Liver (tissue), 3 donors: ENCODE results near the gene CFAP99.

Experiments
- ATF3 ChIP-seq: IDR thresholded peaks from 2 replicates; pipeline ENCODE4 v1.6.1; 2016; ENCODE audit warnings: antibody characterized with exemption
- CTCF ChIP-seq: fragments of 150-350 bp; IDR thresholded peaks from 2 replicates; pipeline ENCODE4 v1.5.1; 2017; ENCODE audit warnings: improper control_type of control experiment, low read depth, low read length; ENCODE audit not compliant: missing input control
- FOXA1 ChIP-seq: IDR thresholded peaks from 2 replicates; pipeline ENCODE4 v1.6.1; 2016; ENCODE audit warnings: antibody characterized with exemption
- HNF4G ChIP-seq: IDR thresholded peaks from 2 replicates; pipeline ENCODE4 v1.6.1; 2016; ENCODE audit warnings: antibody characterized with exemption
- MAX ChIP-seq: IDR thresholded peaks from 2 replicates; pipeline ENCODE4 v1.6.1; 2016; ENCODE audit warnings: antibody characterized with exemption
- NR2F2 ChIP-seq: IDR thresholded peaks from 2 replicates; pipeline ENCODE4 v1.6.1; 2016; ENCODE audit warnings: antibody characterized with exemption
- REST ChIP-seq: IDR thresholded peaks from 2 replicates; pipeline ENCODE4 v1.6.1; 2016; ENCODE audit warnings: antibody characterized with exemption, mild to moderate bottlenecking
- RXRA ChIP-seq, 2 donors: IDR thresholded peaks; 2 replicates each; pipeline ENCODE4 v1.6.1; 2017 to 2018; ENCODE audit warnings: antibody characterized with exemption in 2 of 2, mild to moderate bottlenecking in 1 of 2
- SP1 ChIP-seq: IDR thresholded peaks from 2 replicates; pipeline ENCODE4 v1.6.1; 2018; ENCODE audit warnings: antibody characterized with exemption, mild to moderate bottlenecking
- TAF1 ChIP-seq: conservative IDR thresholded peaks from 2 replicates; pipeline ENCODE4 v1.6.1; 2016; ENCODE audit warnings: antibody characterized with exemption, mild to moderate bottlenecking
- TF ChIP-seq, protein P1 (sequence below): IDR thresholded peaks from 2 replicates; pipeline ENCODE4 v1.6.1; 2016; ENCODE audit warnings: antibody characterized with exemption
- donor health status: healthy.
- donor health status: healthy.

DNA sequence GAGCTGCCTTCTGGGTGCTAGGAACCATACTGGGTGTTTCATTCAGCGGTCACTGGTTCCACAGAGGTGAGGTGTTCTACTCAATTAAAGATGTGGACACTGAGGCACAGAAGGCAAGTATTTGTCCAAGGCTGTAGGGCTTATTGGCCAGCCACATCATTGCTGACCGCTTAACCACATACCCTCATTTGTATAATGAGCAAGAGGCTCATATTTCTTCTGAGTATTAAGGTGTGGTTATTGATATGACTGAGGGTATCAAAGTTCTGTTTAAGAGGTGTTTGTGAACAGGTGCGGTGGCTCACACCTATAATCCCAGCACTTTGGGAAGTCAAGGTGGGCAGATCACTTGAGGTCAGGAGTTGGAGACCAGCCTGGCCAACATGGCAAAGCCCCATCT, 64.5 kb downstream of the CFAP99 start:
- TF ChIP-seq CTCF: no peak
- TF ChIP-seq, protein P1, sequence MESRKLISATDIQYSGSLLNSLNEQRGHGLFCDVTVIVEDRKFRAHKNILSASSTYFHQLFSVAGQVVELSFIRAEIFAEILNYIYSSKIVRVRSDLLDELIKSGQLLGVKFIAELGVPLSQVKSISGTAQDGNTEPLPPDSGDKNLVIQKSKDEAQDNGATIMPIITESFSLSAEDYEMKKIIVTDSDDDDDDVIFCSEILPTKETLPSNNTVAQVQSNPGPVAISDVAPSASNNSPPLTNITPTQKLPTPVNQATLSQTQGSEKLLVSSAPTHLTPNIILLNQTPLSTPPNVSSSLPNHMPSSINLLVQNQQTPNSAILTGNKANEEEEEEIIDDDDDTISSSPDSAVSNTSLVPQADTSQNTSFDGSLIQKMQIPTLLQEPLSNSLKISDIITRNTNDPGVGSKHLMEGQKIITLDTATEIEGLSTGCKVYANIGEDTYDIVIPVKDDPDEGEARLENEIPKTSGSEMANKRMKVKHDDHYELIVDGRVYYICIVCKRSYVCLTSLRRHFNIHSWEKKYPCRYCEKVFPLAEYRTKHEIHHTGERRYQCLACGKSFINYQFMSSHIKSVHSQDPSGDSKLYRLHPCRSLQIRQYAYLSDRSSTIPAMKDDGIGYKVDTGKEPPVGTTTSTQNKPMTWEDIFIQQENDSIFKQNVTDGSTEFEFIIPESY: no peak
- TF ChIP-seq NR2F2: no peak
- TF ChIP-seq RXRA (IDR thresholded peaks at IDR 0.05): no peak
- no peak for TF ChIP-seq SP1
- TF ChIP-seq FOXA1: no peak
- TF ChIP-seq HNF4G: no peak
- no peak for TF ChIP-seq REST
- no peak for TF ChIP-seq ATF3
- no peak for TF ChIP-seq MAX
- TF ChIP-seq TAF1: no peak
